Stimulated activated CD8-positive, alpha-beta memory T cell treated with anti-CD3 and anti-CD28 coated beads, Interleukin-12 subunit alpha, Interleukin-12 subunit beta, amount 100 ng/mL, for 4 hours (primary cell): ENCODE measurements around the gene CFAP73.
A peak's percentile ranks its signal among the peaks of the same experiment; 100 is the strongest.
"Not testable (repeated sequence)": the region's sequence is repeated elsewhere in the genome, so short reads cannot be mapped to it uniquely, and the experiment has no call there.

Experiments
- DNase-seq: peaks from one replicate; pipeline ENCODE4 v3.0.0-alpha.2; 2020; ENCODE audit warnings: low read depth

Gene CFAP73

DNA sequence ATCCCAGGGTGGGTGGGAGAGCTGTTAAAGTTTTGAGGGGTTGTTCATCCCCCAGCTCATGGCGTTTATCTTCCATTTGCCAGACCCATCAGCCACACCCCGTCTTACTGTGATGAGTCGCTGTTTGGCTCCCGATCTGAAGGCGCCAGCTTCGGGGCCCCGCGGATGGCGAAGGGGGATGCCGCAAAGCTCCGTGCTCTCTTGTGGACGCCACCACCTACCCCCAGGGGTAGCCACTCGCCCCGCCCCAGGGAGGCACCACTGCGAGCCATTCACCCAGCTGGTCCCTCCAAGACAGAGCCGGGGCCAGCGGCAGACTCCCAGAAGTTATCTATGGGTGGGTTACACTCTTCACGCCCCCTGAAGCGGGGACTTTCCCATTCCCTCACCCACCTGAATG, 41.7 kb downstream of the CFAP73 start:
- no peak for DNase-seq

DNA sequence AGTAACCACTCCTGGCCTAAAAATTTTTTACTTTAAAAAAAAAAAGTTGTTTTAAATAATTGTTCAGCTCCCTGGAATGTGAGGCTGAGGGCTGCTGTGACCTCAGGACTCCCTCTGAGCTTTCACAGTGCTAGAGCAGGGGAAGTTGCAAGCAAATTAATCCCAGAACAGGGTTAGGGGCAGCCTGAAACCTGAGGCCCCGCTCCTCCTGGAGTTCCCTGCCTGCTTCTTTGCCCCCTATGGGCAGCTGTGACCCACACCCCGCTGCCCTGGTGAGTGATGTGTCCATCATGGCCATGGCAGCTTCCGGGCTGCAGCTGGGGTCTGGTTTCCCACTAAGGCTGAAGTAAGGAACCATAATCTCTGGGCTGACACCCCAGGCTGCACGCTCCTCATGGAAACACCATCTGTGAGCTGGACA, 45.5 kb downstream of the CFAP73 start:
- no peak for DNase-seq

DNA sequence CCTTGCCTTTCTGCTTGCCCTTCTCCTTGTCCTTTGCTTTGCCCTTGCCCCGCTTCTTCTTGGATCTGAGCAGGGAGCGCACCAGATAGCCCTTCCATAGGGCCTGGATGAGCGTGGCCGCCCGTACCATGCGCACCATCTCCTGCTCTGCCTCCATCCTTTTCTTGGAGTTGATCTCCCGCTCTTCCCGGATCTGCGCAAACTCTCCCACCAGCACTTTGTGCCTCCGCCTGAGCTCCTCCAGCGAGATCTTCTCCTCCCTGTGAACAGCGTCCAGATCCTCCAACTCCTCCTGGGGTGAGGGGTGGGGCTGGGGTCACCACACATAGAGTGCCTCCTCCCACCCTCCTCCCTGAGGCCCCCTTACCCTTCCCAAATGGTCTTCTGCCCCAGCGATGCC, 46.1 kb downstream of the CFAP73 start:
- DNase-seq: no peak

DNA sequence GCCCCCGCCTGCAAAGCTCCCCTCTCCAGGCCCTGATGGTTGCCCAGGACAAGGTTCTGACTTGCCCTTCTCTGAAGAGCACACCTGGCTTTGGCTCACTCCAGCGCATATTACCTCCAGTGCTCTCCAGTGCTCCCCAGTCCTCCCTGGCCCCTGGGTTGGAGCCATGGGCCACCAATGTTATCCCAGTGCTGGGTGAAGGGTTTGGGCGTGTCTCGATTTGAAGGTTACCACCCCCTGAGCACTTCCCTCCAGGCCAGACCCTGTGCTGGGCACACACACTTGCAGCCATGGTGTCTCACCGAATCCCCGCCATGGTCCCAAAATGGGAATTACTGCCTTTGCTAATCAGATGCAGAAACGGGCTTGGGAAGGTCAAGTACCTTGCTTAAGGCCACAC, 47.1 kb downstream of the CFAP73 start:
- no peak for DNase-seq

DNA sequence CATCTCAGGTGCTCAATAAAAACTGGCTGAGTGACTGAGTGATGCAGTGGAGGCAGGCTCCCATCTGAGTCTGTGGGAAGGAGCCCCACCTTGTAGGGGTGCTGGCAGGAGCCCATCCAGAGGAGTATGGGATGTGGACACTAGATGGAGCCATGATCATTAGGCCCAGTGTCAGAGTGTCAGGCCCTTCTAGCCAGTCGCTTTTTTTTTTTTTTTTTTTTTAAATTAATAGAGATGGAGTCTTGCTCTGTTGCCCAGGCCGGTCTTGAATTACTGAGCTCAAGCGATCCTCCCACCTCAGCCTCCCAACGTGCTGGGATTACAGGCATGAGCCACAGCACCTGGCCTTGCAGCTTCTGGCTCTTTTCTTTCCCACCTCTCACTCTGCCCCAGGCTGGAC, 47.5 kb downstream of the CFAP73 start:
- DNase-seq: no peak

DNA sequence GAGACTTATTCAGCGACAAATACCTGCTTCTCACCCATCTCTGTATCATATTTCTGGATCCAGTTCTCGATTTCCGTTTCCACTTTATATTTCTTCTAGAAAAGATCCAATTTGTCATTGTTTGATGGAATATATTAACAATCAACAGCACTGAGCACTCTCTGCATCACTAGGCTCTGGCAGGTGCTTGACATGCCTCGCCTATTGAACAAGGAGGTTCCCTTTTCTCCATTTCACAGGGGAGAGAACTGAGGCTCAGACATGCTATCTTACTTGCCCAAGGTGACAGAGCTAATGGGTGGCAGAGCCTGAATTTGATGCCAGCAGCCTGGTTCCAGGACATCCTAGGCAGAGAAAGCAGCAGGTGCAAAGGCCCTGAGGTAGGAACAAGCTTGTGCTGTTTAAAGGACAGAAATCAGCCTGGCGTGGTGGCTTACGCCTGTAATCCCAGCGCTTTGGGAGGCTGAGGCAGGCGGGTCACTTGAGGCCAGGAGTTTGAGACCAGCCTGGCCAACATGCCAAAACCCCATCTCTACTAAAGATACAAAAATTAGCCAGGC, 48.1 kb downstream of the CFAP73 start:
- no peak for DNase-seq

DNA sequence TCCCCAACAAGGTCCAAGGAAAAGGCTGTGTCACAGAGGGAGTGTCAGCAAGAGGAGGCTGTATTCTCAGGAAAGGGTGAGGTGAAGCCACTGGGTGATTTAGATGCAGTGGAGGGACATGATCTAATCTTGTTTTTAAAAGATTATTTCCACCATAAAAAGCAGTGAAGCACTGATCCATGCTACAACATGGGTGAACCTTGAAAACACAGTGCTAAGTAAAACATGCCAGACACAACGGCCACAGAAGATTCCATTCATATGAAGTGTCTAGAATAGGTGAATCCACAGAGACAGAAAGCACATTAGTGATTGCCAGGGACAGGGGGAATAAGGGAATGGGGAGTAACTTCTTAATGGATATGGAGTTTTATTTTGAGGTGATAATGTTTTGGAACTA, 48.8 kb downstream of the CFAP73 start:
- no peak for DNase-seq

DNA sequence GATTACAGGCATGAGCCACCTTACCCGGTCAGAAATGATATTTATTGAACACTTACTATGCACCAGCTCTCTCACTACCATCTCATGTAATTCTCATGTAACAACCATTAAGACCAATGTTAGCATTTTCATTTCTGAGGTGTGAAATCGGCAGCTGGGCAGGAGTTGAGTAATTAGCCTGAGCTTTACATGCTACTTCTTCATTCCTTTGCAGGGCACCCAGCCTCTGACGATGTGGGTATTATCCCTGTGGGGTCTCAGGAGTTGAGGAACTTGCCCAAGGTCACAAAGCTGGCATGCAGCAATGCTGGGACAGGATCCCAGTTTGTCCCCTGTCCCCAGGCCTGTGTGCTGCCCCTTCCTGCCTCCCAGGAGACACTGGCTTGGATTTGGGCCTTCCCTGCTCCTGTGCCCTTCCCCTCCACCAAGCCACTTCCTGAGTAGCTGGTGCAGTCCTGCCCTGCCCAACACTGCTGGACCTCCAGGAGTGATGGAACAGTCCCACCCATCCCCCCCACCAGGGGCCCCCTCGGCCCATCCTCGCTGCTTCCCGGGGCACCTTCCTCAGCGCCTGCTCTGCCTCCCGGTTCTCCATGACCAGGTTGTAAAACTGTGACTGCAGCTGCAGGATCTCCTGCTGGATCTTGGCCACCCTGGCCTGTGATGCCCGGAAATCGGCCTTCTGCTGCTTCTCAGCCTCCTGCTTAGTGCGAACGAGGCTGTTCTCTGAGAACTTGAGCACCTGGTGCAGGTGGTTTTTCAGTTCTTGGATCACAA, 50.7 kb downstream of the CFAP73 start:
- no peak for DNase-seq

DNA sequence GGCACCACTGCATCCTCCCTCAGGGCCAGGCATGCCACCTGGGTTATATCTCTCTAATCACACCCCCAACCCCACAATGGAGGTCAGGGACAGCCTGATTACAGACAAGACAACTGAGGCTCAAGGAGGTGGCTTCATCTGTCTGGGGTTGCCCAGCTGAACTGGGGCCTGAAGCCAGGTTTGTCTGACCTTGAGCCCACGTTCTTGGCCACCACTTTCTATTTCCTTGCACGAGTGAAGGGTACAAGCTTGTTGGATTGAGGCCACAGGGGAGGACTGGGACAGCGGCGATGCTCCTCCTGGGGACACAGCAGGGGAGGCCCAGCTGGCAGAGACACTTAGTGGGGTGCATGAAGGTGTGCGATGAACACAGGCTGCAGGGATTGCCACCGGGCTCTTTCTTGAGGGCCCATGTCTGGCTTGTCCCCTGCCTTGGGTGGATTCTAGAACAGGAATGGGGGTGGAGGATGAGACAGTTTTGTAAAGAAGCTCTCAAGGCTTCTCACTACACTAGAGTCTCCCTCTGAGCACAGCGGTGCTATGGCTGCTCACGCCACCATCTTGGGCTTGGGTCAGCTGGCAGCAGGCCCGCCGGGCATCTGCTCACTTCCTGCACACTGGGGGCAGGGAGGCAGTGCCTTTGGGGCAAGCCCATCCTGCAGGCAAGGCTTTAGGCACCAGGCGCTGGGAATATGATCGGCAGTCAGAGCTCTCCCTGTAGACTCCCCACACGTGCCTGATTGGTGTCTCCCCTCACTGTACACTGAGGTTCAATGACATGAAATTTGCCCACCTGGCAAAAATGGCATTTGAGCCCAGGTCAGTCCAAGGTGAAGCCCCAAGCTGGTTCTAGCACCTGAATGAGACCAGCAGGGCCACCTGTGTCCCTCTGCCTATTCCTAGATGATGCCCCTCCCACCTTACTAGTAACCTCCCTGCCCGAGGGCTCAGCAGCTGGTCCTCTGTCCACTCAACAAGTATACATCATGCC, 52.0 kb downstream of the CFAP73 start:
- DNase-seq: no peak

DNA sequence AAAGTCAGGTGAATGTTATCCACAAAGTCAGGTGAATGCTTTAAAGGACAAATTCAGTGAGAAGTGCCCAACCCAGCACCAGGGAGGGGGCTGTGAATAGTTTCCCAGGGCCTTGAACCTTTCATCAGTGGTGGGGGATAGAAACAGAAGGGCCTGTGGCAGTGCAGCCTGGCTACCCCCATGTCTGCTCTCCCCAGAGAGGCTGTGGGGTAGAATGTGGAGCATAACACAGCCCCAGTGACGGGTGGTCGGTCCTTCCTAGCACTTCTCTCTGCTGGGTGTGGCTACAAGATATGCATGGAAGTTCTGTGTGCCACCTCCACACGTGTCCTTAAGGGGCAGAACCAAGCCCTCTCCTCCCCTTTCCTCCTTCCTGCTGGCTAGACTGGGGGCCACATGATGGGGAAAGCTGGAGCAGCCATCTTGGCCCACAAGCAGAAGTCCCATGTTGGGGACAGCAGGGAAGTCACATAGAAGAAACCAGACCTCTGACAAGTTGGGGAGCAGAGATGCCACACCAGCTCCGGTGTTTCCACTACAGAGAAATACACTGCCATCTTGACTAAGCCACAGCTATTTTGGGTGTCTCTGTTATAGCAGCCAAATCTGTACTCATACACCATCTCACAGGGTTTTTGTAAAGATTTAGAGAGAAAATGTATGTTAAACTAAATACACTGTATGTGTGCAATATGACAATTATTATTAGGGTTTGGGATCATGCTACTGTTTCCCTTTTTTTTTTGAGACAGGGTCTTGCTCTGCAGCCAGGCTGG, 53.0 kb downstream of the CFAP73 start:
- DNase-seq: no peak

DNA sequence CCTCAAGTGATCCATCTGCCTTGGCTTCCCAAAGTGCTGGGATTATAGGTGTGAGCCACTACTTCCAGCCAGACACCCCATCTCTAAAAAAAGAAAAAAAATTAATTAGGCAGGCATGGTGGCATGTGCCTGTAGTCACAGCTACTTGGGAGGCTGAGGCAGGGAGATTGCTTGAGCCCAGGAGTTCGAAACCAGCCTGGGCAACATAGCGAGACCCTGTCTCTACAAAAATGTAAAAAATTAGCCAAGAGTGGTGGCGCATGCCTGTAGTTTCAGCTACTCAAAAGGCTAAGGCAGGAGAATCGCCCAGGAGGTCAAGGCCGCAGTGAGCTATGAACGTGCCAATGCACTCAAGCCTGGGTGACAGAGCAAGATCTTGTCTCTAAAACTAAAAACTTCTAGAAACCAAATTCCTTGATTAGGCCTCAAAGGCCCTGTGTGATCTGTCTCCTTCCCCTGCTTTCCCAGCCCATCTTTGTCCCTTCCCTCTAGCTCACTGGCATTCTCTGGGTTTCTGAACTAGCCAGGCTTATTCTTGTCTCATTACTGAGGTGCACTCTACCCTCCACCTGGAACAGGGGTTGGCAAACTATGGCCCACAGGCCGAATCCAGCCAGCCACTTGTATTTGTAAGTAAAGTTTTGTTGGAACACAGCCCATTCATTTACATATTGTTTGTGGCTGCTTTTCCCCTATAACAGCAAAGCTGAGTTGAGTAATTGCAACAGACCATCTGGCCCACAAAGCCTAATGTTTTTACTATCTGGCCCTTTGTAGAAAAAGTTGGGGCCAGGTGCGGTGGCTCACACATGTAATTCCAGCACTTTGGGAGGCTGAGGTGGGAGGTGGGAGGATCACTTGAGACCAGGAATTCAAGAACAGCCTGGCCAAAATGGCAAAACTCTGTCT, 54.6 kb downstream of the CFAP73 start:
- DNase-seq: no peak

DNA sequence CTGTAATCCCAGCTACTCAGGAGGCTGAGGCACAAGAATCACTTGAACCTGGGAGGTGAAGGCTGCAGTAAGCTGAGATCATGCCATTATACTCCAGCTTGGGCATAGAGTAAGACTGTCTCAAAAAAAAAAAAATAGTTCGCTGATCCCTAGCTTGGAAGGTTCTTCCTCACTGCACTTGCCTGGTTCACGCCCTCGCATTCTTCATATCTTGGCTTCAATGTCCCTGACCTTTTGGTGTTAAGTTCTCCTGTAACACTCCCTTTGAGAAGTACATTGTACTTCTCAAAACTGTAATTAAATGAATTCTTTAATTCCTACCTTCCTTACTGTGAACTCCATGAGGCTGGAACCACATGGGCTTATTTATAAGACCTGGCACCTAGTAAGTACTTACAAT, 55.3 kb downstream of the CFAP73 start:
- no peak for DNase-seq

DNA sequence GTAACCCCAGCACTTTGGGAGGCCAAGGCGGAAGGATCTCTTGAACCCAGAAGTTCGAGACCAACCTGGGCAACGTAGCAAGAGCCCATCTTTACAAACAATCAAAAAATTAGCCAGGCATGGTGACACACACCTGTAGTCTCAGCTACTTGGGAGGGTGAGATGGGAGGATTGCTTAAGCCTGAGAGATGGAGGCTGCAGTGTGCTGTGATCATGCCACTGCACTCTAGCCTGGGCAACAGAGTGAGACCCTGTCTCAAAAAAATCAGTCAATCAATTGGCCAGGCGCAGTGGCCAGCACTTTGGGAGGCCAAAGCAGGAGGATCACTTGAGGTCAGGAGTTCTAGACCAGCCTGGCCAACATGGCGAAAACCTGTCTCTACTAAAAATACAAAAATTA, 57.3 kb downstream of the CFAP73 start:
- not testable (repeated sequence) for DNase-seq

DNA sequence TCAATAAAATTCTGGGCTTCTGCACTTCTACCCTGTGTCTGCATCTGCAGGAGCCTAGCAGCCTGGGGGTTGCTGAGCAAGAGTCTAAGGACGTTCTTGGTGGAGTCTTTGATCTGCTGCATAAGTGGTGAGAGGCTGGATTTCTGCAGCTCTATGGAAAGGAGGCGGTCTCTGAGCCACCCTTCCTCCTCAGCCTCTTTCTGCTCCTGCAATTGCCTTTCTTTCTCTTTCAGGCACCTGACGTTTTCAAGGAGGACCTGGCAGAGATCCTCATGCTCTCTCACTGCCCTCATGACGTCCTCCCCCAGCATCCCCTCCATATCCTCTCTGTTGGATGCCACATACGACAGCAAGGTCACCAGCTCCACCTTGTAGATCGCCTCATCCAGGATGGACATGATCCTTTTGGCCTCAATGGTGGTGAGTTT, 58.1 kb downstream of the CFAP73 start:
- DNase-seq: no peak

DNA sequence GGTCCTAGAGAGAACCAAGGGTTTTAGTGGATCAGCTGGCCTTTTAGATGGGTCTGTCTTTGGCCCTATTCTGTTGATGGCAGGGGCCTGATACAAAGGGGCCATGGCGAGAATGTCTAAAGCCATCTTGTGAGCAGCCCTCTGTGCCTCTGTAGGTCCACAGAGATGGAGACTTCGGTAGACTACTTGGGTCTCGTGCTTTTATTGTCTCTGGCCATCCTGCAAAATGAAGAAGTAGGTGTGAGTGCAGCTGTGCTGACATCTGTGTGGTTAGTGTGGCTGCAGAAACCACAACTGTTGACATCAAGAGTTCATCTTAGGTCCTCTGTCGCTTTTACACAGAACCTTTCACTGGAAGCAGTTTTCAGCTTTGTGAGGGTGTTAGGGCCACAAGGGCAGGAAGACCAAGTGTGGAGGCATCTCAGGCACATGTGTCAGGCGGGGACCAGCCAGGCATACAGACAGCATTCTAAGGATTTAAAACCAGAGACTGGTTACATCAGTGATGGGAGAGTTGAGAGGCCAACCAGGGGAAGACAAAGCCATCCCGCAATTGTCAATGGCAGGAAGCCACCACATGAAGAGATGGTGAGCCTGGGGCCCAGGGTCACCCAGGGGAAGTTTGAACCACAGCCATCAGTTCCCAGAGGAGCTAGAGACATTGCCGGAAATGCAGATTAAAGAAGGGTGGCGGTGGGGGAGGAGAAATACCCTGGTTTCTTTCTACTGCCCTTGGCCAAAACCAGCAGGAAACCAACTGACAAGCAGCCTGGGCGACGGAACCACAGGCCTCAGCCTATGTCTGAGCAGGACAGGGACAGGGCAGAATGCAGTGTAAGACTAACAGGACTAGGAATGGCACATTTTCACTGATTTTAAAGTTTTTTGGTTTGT, 58.8 kb downstream of the CFAP73 start:
- DNase-seq: peak; percentile 24
